GM12801 (cell line): ENCODE measurements around the gene NACA2.

Experiments
- CTCF ChIP-seq: IDR thresholded peaks from one replicate; pipeline ENCODE4 v1.5.1; 2011; ENCODE audit warnings: control low read depth; ENCODE audit not compliant: insufficient read length; ENCODE audit errors: extremely low read depth

Gene NACA2

GRCh38 chr17:61631800-61632199, 40.8 kb upstream of the NACA2 start:
- no peak for TF ChIP-seq CTCF

GRCh38 chr17:61627658-61628057, 36.6 kb upstream of the NACA2 start:
- no peak for TF ChIP-seq CTCF

- no peak for TF ChIP-seq CTCF
Measured at GRCh38 chr17:61627125-61627524, 36.1 kb upstream of the NACA2 start.

- no peak for TF ChIP-seq CTCF
Measured at GRCh38 chr17:61625564-61625963, 34.5 kb upstream of the NACA2 start.

GRCh38 chr17:61624951-61625350, 33.9 kb upstream of the NACA2 start:
- TF ChIP-seq CTCF: no peak

- TF ChIP-seq CTCF: no peak
Measured at GRCh38 chr17:61621317-61621716, 30.3 kb upstream of the NACA2 start.

- TF ChIP-seq CTCF: no peak
Measured at GRCh38 chr17:61619953-61620352, 28.9 kb upstream of the NACA2 start.

- no peak for TF ChIP-seq CTCF
Measured at GRCh38 chr17:61619493-61619892, 28.5 kb upstream of the NACA2 start.
